GM21619 (cell line): Measurements from ENCODE around the gene STX1A.
"Not testable (repeated sequence)": the region's sequence is repeated elsewhere in the genome, so short reads cannot be mapped to it uniquely, and the experiment has no call there.

ENCODE experiments used
- ATAC-seq: cut with Tn5 transposase; IDR thresholded peaks from one replicate; pipeline ENCODE4 v1.9.1; 2021; ENCODE audit not compliant: unreplicated experiment

STX1A gene

GRCh38 chr7:73655309-73655708, 64.2 kb downstream of the STX1A start:
- ATAC-seq: not testable (repeated sequence)

GRCh38 chr7:73652541-73652949, 66.9 kb downstream of the STX1A start:
- ATAC-seq: no peak

- no peak for ATAC-seq
These were observed 68.9 kb downstream of the STX1A start for GRCh38 chr7:73650524-73650923.

GRCh38 chr7:73649576-73649975, 69.9 kb downstream of the STX1A start:
- no peak for ATAC-seq
